ENCODE results near the gene IDH3G. TPM values are rescaled to one million over a fixed set of nuclear protein-coding genes. Genes with fewer than 3 reads are reported as not detected.

IDH3G gene
- total and polyA plus RNA-seq, 2 donors (not counting 3 experiments of a cell fraction or from before 2014, with no cell fraction given), result 57.7 to 116 TPM

- Histone ChIP-seq H3K9me1 (replicated peaks; ENCODE audit: control insufficient read depth, extremely low read depth, insufficient read depth, low read length) (no peaks in the 10 kb centered on the region), H3K9me3 (replicated peaks; ENCODE audit: control insufficient read depth, insufficient read depth, low read length) (no peaks in the 10 kb centered on the region), H3K27me3 (ENCODE audit: control insufficient read depth in 2 of 2, insufficient read depth in 2 of 2, low read length in 2 of 2) (no peaks in the 10 kb centered on the region), H4K20me1 (replicated peaks; ENCODE audit: control insufficient read depth, extremely low read depth, insufficient read depth, low read length) (no peaks in the 10 kb centered on the region), H3K4me3 (replicated peaks in 1 of 3; ENCODE audit: insufficient read depth in 1 of 3, low read depth in 1 of 3, low read length in 3 of 3) (no peak within 1 kb of the TSS), H3K79me2 (ENCODE audit: control insufficient read depth, insufficient read depth, low read length) (no peaks in the 10 kb centered on the region), H3K27ac (ENCODE audit: insufficient read depth, low read depth, low read length) (no peak within 1 kb of the TSS), H3K4me2 (ENCODE audit: insufficient read depth, low read length) (no peak within 1 kb of the TSS), H3K4me1 (ENCODE audit: control insufficient read depth, extremely low read depth, insufficient read depth, low read length) (no peaks in the 10 kb centered on the region), H3K9ac (replicated peaks; ENCODE audit: extremely low read depth, insufficient read depth, low read length) (no peak within 1 kb of the TSS), H3K36me3 (ENCODE audit: control insufficient read depth in 2 of 2, extremely low read depth in 1 of 2, insufficient read depth in 2 of 2, low read length in 2 of 2) (peaks cover 0 to 5% of the 10 kb centered on the region in 2 experiments), H2AFZ (ENCODE audit: low read depth, low read length) (no peak within 1 kb of the TSS)
- intact Hi-C loops (cut with micrococcal nuclease) (no loop called here), dilution Hi-C loops (cut with MboI; ENCODE audit: extremely low pct_ligation_motif_present, low sequenced_read_pairs) (no loop called here)
- DNase-seq (ENCODE audit: low read depth, low spot score) (no peak), FAIRE-seq (no peak)
- ChIA-PET CTCF (interaction anchor here (1.0 kb wide), 1 partner anchor 166 kb away, joined by 3 read pairs; no protein-coding TSS in a partner anchor), POLR2A (no interaction called here)
- TF ChIP-seq POLR2A (IDR thresholded peaks at IDR 0.05; ENCODE audit: low read depth, low read length), result no peak
- no peak for TF ChIP-seq MYC (IDR thresholded peaks at IDR 0.05; ENCODE audit: low read depth, low read length)
- TF ChIP-seq EZH2 (IDR thresholded peaks at IDR 0.05; ENCODE audit: borderline replicate concordance, low read depth, low read length, severe bottlenecking), result no peak
- TF ChIP-seq CTCF (IDR thresholded peaks at IDR 0.05; ENCODE audit: extremely low read depth in 1 of 2, insufficient read depth in 1 of 2, low read depth in 1 of 2, low read length in 2 of 2), result no peak
- TF ChIP-seq GATA2 (IDR thresholded peaks at IDR 0.05; ENCODE audit: insufficient read depth, insufficient read length, low read depth, low read length), result no peak
- TF ChIP-seq POLR2AphosphoS5 (IDR thresholded peaks at IDR 0.05; ENCODE audit: insufficient read depth, low read depth, low read length), result no peak
- TF ChIP-seq MAX (IDR thresholded peaks at IDR 0.05; ENCODE audit: insufficient read depth, insufficient read length), result no peak
- no peak for TF ChIP-seq FOS (IDR thresholded peaks at IDR 0.05; ENCODE audit: borderline replicate concordance, insufficient read depth, low read length)
- TF ChIP-seq JUN (IDR thresholded peaks at IDR 0.05; ENCODE audit: borderline replicate concordance, insufficient read depth, insufficient read length, low read depth), result no peak
- no TSS peak for BruUV-seq (replicated peaks)
These were observed 13.3 kb downstream of the IDH3G start, which contains the start of gene SRPK3 for GRCh38 chrX:153780678-153781427. Gene SRPK3, plus strand, starts transcription at chrX:153781041. Its CDS starts 46 bp downstream, at chrX:153781087.

All from endothelial cell of umbilical vein (primary cell).